HK-2 (cell line): Measurements from ENCODE around the gene C6orf15.

ENCODE experiments used
- DNase-seq: peaks from one replicate; pipeline ENCODE4 v3.0.0-alpha.2; 2018; ENCODE audit not compliant: unreplicated experiment

C6orf15 gene

GRCh38 chr6:31130751-31131150 is 18.4 kb upstream of the C6orf15 start:
- no peak for DNase-seq

DNA sequence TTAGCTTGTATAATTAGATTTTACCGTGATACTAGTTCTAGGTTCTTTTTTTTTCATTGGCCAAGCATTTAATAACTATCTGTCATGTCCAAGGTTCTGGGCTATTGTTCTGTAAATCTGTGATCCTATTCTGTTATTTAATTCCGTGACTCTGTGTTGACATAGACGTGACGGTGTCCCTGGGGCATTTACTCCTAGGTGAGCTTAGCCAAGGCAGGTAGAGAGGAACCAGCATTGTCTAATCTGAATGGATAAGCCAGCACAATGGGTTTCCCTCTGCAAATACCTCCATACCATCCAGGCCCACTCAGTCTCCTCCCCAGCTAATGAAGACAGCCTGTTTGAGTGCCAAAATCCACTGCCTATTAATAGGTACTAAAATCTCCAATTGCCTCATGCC is 16.8 kb upstream of the C6orf15 start:
- no peak for DNase-seq

GRCh38 chr6:31128093-31128676 is 15.8 kb upstream of the C6orf15 start:
- DNase-seq = peak; percentile 69

- no peak for DNase-seq
Observed at GRCh38 chr6:31126396-31127175, 14.2 kb upstream of the C6orf15 start.

GRCh38 chr6:31125586-31126363 is 13.4 kb upstream of the C6orf15 start:
- no peak for DNase-seq

GRCh38 chr6:31125162-31125561 is 12.8 kb upstream of the C6orf15 start:
- peak; percentile 56 for DNase-seq

- DNase-seq = no peak
Observed at GRCh38 chr6:31122791-31123706, 10.7 kb upstream of the C6orf15 start.

- DNase-seq = no peak
Observed at GRCh38 chr6:31121131-31121790, 8.9 kb upstream of the C6orf15 start.

DNA sequence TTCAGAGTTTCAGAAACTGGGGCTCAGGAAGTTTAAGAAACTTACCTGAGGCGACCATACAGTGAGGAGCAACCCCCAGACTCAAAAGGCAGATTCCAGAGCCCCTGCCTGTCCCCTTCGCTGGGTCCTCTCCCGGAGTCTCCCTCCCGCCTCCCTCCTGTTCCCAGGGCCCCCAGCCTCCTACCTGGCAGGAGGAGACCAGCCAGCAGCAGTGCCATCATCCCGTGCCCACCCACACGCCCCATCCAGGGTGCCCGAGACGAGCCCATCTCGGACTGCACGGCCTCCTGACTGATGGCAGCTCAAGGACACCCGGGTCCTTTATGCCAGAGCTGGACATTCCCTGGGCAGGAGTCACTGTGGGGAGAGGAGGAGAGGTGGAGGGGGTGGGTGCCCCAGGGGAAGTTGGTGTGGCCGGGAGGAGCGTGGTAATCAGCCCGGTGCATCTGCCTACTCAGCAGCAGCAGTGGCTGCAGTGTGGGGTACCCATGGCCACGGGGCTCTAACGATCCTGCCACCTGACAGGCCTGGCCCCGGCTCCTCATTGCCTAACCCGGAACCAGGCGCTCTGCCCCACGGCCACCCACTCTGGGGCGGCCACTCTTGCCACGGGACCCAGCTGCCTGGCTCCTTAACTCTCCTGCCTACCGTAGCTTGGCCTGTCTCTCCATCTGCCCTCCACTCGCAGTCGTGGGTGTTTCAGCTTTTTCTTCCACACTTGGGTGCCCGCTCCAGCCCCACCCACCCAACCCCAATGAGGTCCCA is 8.0 kb upstream of the C6orf15 start, which contains the start of gene CDSN:
TSS of gene CDSN (minus strand) at position 296 of the 765 bp plus-strand sequence. CDS start at position 269, 27 bp downstream.
- no peak for DNase-seq

DNA sequence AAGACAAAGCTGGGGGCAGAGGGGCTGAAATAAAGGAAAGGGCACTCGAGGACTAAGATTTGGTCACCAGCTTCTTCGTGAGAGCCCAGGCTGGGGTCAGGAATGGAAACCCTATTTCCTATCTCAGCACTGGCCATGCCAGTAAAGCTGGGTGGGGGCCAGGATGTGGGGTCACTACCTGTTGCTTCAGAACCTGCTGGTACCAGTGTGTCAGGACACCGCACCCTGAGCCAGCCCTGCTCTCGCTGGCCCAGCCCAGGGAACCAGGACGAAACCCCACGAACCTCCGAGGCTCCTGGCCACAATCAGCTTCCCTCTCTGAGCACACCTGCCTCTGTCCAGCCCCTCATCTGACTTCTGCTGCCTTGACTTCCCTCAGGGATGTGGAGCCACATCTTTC is 5.8 kb upstream of the C6orf15 start:
- DNase-seq = no peak

DNA sequence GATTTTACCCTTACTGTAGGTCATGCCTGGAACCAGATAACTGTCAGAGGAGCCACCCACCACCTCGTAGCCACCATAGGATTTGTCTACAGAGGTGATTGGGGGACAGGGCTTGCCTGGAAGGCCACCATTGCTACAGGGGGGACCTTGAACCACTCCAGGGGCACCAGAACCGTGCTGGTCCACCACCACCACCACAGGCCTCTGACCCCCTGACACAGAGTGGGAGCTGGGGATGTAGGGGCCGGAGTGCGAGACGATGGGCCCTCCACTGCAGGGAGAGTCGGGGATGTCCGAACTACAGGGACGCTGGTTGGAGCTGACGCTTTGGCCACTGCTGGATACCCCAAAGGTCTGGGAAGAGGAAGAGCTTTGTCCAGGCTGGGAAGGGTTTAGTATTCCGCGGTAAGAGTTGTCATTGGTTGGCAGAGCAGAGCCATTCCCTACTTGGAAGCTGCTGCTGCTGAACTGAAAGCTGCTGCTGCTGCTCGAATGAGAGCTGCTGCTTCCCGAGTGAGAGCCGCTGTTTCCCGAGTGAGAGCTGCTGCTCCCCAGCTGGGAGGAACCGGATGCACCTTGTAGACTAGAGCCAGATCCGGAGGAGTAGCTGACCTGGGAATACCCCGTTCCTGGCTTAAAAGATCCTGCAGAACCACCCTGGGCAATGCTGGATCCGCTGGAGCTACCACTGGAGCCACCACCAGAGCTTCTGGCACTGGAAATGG is 4.4 kb upstream of the C6orf15 start:
- no peak for DNase-seq

- DNase-seq = no peak
Observed at GRCh38 chr6:31115941-31116560, 3.7 kb upstream of the C6orf15 start.

- DNase-seq = no peak
Observed at GRCh38 chr6:31114970-31115849, 2.8 kb upstream of the C6orf15 start.

- DNase-seq = peak; percentile 88
Observed at GRCh38 chr6:31114541-31114878, 2.1 kb upstream of the C6orf15 start, which contains the start of gene PSORS1C1. TSS of gene PSORS1C1 (plus strand) at chr6:31114800. CDS start at chr6:31129633, 14,833 bp downstream.

GRCh38 chr6:31113861-31114540 is 1.6 kb upstream of the C6orf15 start:
- DNase-seq = no peak

GRCh38 chr6:31111712-31112111 is 663 bp downstream of the C6orf15 start:
- DNase-seq = no peak

DNA sequence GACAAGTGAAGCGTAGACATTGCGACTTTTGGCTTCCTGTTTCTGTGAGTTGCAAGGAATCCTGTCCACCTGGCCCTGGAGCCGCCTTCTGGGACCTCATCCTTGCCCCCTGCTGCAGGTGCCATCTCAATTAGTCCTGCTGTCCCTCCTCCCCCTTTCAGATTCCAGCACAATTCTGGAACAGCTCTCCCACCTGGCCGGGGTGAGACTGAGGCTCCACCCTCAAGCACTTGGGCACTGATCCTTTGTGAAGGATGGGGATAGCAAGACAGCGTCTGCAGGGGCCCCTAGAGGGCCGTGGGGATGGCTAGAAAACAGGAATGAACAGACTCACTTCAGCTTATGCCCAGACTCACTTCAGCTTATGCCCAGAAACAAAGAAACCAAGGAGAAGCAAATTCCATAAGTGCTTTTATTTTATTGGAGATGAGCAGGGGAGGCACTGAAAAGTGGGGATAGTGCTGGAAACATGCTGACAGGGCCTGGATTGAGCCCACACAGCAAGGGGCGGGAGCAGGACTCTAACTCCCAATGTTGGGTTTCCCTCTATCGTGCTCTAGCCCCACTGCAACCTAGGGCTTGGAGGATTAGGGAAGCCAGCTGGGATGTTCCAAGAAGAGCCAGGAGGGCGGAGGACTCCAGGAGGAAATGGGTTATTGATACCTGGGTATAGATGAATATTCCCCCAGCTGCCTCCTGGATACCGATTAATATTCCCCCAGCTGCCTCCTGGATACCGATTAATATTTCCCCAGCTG is 1.4 kb downstream of the C6orf15 start:
- no peak for DNase-seq
